HFF-Myc (cell line): ENCODE results near the gene CDKN1A.

Experiments used
- DNase-seq: peaks from one replicate; pipeline ENCODE4 v3.0.0-alpha.2; 2011; ENCODE audit warnings: low read depth; ENCODE audit errors: extremely low read depth
- H3K4me3 ChIP-seq: replicated peaks from 2 replicates; pipeline ENCODE4 v1.5.1; 2011; ENCODE audit warnings: low read depth, mild to moderate bottlenecking, control low read depth, low read length
- CTCF ChIP-seq: IDR thresholded peaks from 2 replicates; pipeline ENCODE4 v1.5.1; 2012; ENCODE audit warnings: mild to moderate bottlenecking, low read depth, low read length, control low read depth; ENCODE audit errors: missing control alignments

CDKN1A gene

DNA sequence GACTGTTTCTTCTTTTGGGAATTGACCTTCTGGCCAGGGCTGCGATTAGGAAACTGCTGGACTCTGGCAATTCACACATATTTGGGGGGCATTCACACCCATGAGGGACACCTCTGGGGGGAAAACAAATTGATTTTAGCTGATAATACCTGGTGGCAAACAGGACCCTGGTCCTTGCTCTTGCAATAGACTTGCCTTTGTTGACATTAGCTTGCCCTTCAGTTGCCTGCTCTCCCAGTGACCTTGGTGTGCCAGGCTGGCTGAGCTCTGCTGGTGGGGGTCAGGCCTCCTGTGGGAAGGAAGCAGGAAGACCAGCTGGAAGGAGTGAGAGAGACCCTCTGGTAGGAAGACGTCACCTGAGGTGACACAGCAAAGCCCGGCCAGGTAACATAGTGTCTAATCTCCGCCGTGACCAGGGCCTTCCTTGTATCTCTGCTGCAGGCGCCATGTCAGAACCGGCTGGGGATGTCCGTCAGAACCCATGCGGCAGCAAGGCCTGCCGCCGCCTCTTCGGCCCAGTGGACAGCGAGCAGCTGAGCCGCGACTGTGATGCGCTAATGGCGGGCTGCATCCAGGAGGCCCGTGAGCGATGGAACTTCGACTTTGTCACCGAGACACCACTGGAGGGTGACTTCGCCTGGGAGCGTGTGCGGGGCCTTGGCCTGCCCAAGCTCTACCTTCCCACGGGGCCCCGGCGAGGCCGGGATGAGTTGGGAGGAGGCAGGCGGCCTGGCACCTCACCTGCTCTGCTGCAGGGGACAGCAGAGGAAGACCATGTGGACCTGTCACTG is 5.3 kb downstream of the CDKN1A start:
- H3K4me3 ChIP-seq: no peak overlapping the region
- DNase-seq: no peak
- no peak for TF ChIP-seq CTCF

GRCh38 chr6:36684447-36684812 is 5.9 kb downstream of the CDKN1A start:
- no peak overlapping the region for H3K4me3 ChIP-seq
- no peak for TF ChIP-seq CTCF
- no peak for DNase-seq

- TF ChIP-seq CTCF: no peak
- DNase-seq: no peak
- no peak overlapping the region for H3K4me3 ChIP-seq
Measured at GRCh38 chr6:36685166-36685924, 6.8 kb downstream of the CDKN1A start.

DNA sequence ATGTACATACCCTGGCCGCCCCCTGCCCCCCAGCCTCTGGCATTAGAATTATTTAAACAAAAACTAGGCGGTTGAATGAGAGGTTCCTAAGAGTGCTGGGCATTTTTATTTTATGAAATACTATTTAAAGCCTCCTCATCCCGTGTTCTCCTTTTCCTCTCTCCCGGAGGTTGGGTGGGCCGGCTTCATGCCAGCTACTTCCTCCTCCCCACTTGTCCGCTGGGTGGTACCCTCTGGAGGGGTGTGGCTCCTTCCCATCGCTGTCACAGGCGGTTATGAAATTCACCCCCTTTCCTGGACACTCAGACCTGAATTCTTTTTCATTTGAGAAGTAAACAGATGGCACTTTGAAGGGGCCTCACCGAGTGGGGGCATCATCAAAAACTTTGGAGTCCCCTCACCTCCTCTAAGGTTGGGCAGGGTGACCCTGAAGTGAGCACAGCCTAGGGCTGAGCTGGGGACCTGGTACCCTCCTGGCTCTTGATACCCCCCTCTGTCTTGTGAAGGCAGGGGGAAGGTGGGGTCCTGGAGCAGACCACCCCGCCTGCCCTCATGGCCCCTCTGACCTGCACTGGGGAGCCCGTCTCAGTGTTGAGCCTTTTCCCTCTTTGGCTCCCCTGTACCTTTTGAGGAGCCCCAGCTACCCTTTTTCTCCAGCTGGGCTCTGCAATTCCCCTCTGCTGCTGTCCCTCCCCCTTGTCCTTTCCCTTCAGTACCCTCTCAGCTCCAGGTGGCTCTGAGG is 7.6 kb downstream of the CDKN1A start:
- H3K4me3 ChIP-seq: no peak overlapping the region
- TF ChIP-seq CTCF: no peak
- DNase-seq: no peak

DNA sequence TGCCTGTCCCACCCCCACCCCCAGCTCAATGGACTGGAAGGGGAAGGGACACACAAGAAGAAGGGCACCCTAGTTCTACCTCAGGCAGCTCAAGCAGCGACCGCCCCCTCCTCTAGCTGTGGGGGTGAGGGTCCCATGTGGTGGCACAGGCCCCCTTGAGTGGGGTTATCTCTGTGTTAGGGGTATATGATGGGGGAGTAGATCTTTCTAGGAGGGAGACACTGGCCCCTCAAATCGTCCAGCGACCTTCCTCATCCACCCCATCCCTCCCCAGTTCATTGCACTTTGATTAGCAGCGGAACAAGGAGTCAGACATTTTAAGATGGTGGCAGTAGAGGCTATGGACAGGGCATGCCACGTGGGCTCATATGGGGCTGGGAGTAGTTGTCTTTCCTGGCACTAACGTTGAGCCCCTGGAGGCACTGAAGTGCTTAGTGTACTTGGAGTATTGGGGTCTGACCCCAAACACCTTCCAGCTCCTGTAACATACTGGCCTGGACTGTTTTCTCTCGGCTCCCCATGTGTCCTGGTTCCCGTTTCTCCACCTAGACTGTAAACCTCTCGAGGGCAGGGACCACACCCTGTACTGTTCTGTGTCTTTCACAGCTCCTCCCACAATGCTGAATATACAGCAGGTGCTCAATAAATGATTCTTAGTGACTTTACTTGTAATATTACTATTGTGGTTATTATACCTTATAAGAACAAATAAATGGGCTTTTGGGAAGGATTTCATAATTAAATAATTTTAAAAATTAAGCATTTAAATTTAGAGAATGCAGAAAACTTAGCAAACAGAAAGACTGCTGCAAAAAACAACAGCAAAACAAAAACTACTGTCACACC is 8.4 kb downstream of the CDKN1A start:
- DNase-seq: no peak
- H3K4me3 ChIP-seq: no peak overlapping the region
- no peak for TF ChIP-seq CTCF
